ENCODE results near the gene MRPL32. TPM values are rescaled to one million over a fixed set of nuclear protein-coding genes. Genes with fewer than 3 reads are reported as not detected.

The MRPL32 gene
- total RNA-seq, 1 experiment from 2014 or later, result 52.8 TPM

- in situ Hi-C loops (cut with HindIII; ENCODE audit: low pct_unique_long_range_greater_than_20kb, low sequenced_read_pairs) (no loop called here), intact Hi-C loops (cut with micrococcal nuclease; ENCODE audit: unreplicated experiment) (loop anchor here (1.0 to 10.0 kb wide), 4 partner anchors 164 to 784 kb away; partner anchors contain the start of gene COA1)
- DNase-seq (ENCODE audit: low read depth, low spot score) (peak; percentile 66), ATAC-seq (peak; percentile 93)
- Histone ChIP-seq H3K4me1 (ENCODE audit: control insufficient read depth, insufficient read depth, low read length) (no peaks in the 10 kb centered on the region), H3K27ac (ENCODE audit: low read length) (no peak overlapping the region), H3K36me3 (ENCODE audit: control insufficient read depth, insufficient read depth, low read length) (peaks cover 17% of the 10 kb centered on the region), H3K9me3 (ENCODE audit: control insufficient read depth, insufficient read depth, low read depth, low read length) (no peaks in the 10 kb centered on the region), H3K4me3 (ENCODE audit: low read depth in 2 of 2, low read length in 2 of 2) (no peak overlapping the region), H3K27me3 (ENCODE audit: control insufficient read depth, insufficient read depth, low read length) (no peaks in the 10 kb centered on the region; the same call in 1 of the 2 replicates)
- ChIA-PET POLR2A (no interaction called here), CTCF (interaction anchor here (0.5 to 1.0 kb wide), 6 partner anchors 8 to 759 kb away, joined by 3 to 9 read pairs (median 3); no protein-coding TSS in a partner anchor)
- no peak for TF ChIP-seq POLR2AphosphoS5 (IDR thresholded peaks at IDR 0.05; ENCODE audit: low read depth, low read length)
- peak; percentile 97 for TF ChIP-seq CTCF (IDR thresholded peaks at IDR 0.05)
- no peak for TF ChIP-seq REST (IDR thresholded peaks at IDR 0.05; ENCODE audit: insufficient read depth in 1 of 2, low read depth in 2 of 2, low read length in 1 of 2)
- TF ChIP-seq TCF7L2 (IDR thresholded peaks at IDR 0.05; ENCODE audit: low read depth, low read length), result no peak
- no TSS peak for BruUV-seq (replicated peaks)
These were observed 9.0 kb downstream of the MRPL32 start for GRCh38 chr7:42940985-42941847.

- peak; percentile 37 for ATAC-seq
These were observed 13.8 kb downstream of the MRPL32 start for GRCh38 chr7:42945821-42946626.

More at GRCh38 chr7:42945821-42946626, 13.8 kb downstream of the MRPL32 start:
- Histone ChIP-seq H3K9me3 (ENCODE audit: control insufficient read depth, insufficient read depth, low read depth, low read length) (no peaks in the 10 kb centered on the region), H3K4me1 (ENCODE audit: control insufficient read depth, insufficient read depth, low read length) (no peaks in the 10 kb centered on the region), H3K27ac (ENCODE audit: low read length) (no peak overlapping the region), H3K27me3 (ENCODE audit: control insufficient read depth, insufficient read depth, low read length) (no peaks in the 10 kb centered on the region; the same call in 1 of the 2 replicates), H3K4me3 (ENCODE audit: low read depth in 2 of 2, low read length in 2 of 2) (peak overlapping the region in 1 of 2 experiments; percentile 17; a peak in 1 of 4 replicates), H3K36me3 (ENCODE audit: control insufficient read depth, insufficient read depth, low read length) (no peaks in the 10 kb centered on the region)
- POLR2A ChIA-PET, result no interaction called here
- in situ Hi-C loops (cut with HindIII; ENCODE audit: low pct_unique_long_range_greater_than_20kb, low sequenced_read_pairs), result no loop called here
- intact Hi-C loops (cut with micrococcal nuclease; ENCODE audit: unreplicated experiment), result loop anchor here (10.0 kb wide), 2 partner anchors 159 to 779 kb away; partner anchors contain the start of gene COA1
- TF ChIP-seq REST (IDR thresholded peaks at IDR 0.05; ENCODE audit: insufficient read depth in 1 of 2, low read depth in 2 of 2, low read length in 1 of 2) (no peak), SIN3A (IDR thresholded peaks at IDR 0.05; ENCODE audit: borderline replicate concordance, insufficient read depth, low read depth, low read length) (no peak), CTCF (IDR thresholded peaks at IDR 0.05) (no peak), TCF7L2 (IDR thresholded peaks at IDR 0.05; ENCODE audit: low read depth, low read length) (no peak), POLR2AphosphoS5 (IDR thresholded peaks at IDR 0.05; ENCODE audit: low read depth, low read length) (no peak)
- BruUV-seq (replicated peaks), result no TSS peak
- DNase-seq (ENCODE audit: low read depth, low spot score), result no peak
- CTCF ChIA-PET, result no interaction called here
